Measurements from ENCODE around the gene ATP2C1. TPM values are rescaled to one million over a fixed set of nuclear protein-coding genes. Genes with fewer than 3 reads are reported as not detected.

The ATP2C1 gene
- total and polyA plus RNA-seq, 2 experiments from 2014 or later, result 28.1 to 75.7 TPM

GRCh38 chr3:130992344-130992743, 98.5 kb downstream of the ATP2C1 start (continued):
- no peak for TF ChIP-seq ZNF462 (CRISPR knock-in tag; IDR thresholded peaks at IDR 0.05)

DNA sequence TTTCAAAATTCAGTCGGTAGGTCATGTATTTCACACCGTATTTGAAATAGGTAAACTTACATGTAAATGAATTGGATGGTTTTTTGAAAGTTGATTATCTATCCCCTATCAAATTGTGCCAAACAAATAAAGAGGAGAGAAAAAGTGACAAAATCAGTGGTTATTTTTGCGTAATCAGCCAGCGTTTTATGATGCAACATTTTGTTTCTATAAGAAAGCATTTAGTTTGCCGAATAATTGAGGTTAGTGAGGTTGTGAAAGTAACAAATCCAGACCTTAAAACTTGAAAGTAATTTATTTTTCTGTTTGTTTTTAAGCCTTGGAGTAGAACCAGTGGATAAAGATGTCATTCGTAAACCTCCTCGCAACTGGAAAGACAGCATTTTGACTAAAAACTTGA, 103.4 kb downstream of the ATP2C1 start:
- Mint-ChIP-seq H3K36me3 (ENCODE audit: low read depth) (peaks cover 10% of the 10 kb centered on the region; the same call in 2 of the 3 replicates), H3K27me3 (ENCODE audit: insufficient read depth, low read depth, poor library complexity) (no peaks in the 10 kb centered on the region), H3K4me1 (no peaks in the 10 kb centered on the region), H3K9me3 (no peaks in the 10 kb centered on the region), H3K4me3 (no peak overlapping the region), H3K27ac (0 out of 2 replicates have a peak overlapping the region, but pooled peaks have one; percentile 10)
- Histone ChIP-seq H3K27ac (ENCODE audit: low read depth) (no peak overlapping the region), H4K20me1 (replicated peaks; ENCODE audit: insufficient read depth) (no peaks in the 10 kb centered on the region), H2AFZ (no peak overlapping the region), H3F3A (replicated peaks; ENCODE audit: low read depth) (no peaks in the 10 kb centered on the region), H3K4me2 (no peak overlapping the region), H3K4me1 (ENCODE audit: insufficient read depth) (no peaks in the 10 kb centered on the region), H3K4me3 (no peak overlapping the region), H3K36me3 (ENCODE audit: insufficient read depth) (peaks cover 25% of the 10 kb centered on the region; the same call in 1 of the 2 replicates), H3K9me2 (ENCODE audit: insufficient read depth) (no peaks in the 10 kb centered on the region), H3K27me3 (ENCODE audit: insufficient read depth) (no peaks in the 10 kb centered on the region), H3K79me2 (replicated peaks; ENCODE audit: insufficient read depth) (no peaks in the 10 kb centered on the region)
- no peak for DNase-seq (ENCODE audit: low spot score)
- TF ChIP-seq REST (IDR thresholded peaks at IDR 0.05; ENCODE audit: unreplicated experiment), result no peak
- TF ChIP-seq POLR2AphosphoS5 (IDR thresholded peaks at IDR 0.05; ENCODE audit: low read depth), result no peak
- no peak for TF ChIP-seq JUNB (IDR thresholded peaks at IDR 0.05; ENCODE audit: unreplicated experiment)
- no peak for TF ChIP-seq STAT1 (IDR thresholded peaks at IDR 0.05; ENCODE audit: unreplicated experiment)
- TF ChIP-seq, protein P1, sequence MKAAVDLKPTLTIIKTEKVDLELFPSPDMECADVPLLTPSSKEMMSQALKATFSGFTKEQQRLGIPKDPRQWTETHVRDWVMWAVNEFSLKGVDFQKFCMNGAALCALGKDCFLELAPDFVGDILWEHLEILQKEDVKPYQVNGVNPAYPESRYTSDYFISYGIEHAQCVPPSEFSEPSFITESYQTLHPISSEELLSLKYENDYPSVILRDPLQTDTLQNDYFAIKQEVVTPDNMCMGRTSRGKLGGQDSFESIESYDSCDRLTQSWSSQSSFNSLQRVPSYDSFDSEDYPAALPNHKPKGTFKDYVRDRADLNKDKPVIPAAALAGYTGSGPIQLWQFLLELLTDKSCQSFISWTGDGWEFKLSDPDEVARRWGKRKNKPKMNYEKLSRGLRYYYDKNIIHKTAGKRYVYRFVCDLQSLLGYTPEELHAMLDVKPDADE (IDR thresholded peaks at IDR 0.05), result no peak
- no peak for TF ChIP-seq EZH2 (IDR thresholded peaks at IDR 0.05; ENCODE audit: low read depth, unreplicated experiment)
- no peak for ATAC-seq

Data from GM23338 (cell line).